Body of pancreas (tissue), 4 donors: ENCODE measurements around the gene C10orf143. TPM values are rescaled to one million over a fixed set of nuclear protein-coding genes. Genes with fewer than 3 reads are reported as not detected.

Experiments
- ATAC-seq: fragments of 150-250 bp; one replicate; pipeline ENCODE4 v1.9.1; 2016
- DNase-seq, 4 donors: peaks; one replicate each; pipeline ENCODE4 v3.0.0-alpha.2; 2019
- H3K27ac ChIP-seq, 4 donors: fragments of 200-600 bp; sonication (generic); 1 replicate in 3 of 4; 2 replicates in 1 of 4; pipeline versions ENCODE4 v1.5.1 to v1.6.1; 2016 to 2019; ENCODE audit warnings: mild to moderate bottlenecking in 1 of 4, mixed read lengths in 1 of 4, moderate library complexity in 1 of 4
- H3K27me3 ChIP-seq, 2 donors: fragments of 200-600 bp; sonication (generic); one replicate each; pipeline ENCODE4 v1.6.0; 2016; ENCODE audit warnings: mild to moderate bottlenecking in 1 of 2
- H3K36me3 ChIP-seq, 2 donors: fragments of 200-600 bp; sonication (generic); replicated peaks in 1 of 2; 2 replicates each; pipeline ENCODE4 v1.5.1; 2016; ENCODE audit warnings: low read depth in 2 of 2; ENCODE audit not compliant: insufficient read depth in 1 of 2
- H3K4me1 ChIP-seq: fragments of 200-600 bp; sonication (generic); one replicate; pipeline ENCODE4 v1.6.0; 2016
- H3K4me3 ChIP-seq, 2 donors: fragments of 200-600 bp; sonication (generic); 1 replicate in 1 of 2; 2 replicates in 1 of 2; pipeline ENCODE4 v1.5.1; 2016 to 2019
- H3K9me3 ChIP-seq, 3 donors: fragments of 200-600 bp; sonication (generic); 1 replicate in 2 of 3; 2 replicates in 1 of 3; pipeline ENCODE4 v1.5.1; 2016
- POLR2A ChIP-seq, 3 donors: fragments of 450-650 bp; IDR thresholded peaks; one replicate each; pipeline ENCODE4 v1.6.1; 2016; ENCODE audit warnings: antibody characterized with exemption in 3 of 3, mild to moderate bottlenecking in 2 of 3
- WGBS, 2 donors: methylation state at CpG; one replicate each; pipeline ENCODE4 v1.1.5; 2017; 5-methylcytosine and 5-hydroxymethylcytosine counted together
- intact Hi-C: fragments of 100-400 bp; cut with DNase I; formaldehyde crosslinking; loops from one replicate; pipeline ENCODE4 v1.15.1; 2023
- total RNA-seq, 2 donors: library from RNA; depleted of rRNA; stranded (reverse); fragments of >200 nt; gene quantifications; one replicate each; pipeline ENCODE4 v1.1.0, GENCODE V29; 2016
- TF ChIP-seq, protein P1 (sequence below), 7 experiments: fragments of 450-650 bp in 4 of 7; fragments of 200-600 bp in 3 of 7; sonication (generic) in 3 of 7; IDR thresholded peaks; one replicate each; pipeline ENCODE4 v1.5.1; 2016 to 2019; ENCODE audit warnings: antibody characterized with exemption in 7 of 7

The C10orf143 gene
- total RNA-seq, 2 donors from 2014 or later = 1.3 to 3.3 TPM

GRCh38 chr10:130049244-130049643 lies 61.4 kb downstream of the C10orf143 start:
- no peak overlapping the region for H3K4me3 ChIP-seq
- no peak for DNase-seq
- H3K27ac ChIP-seq = no peak overlapping the region
- no peaks in the 10 kb centered on the region for H3K9me3 ChIP-seq
- intact Hi-C loops = no loop called here
- H3K4me1 ChIP-seq = no peaks in the 10 kb centered on the region
- H3K36me3 ChIP-seq = no peaks in the 10 kb centered on the region
- H3K27me3 ChIP-seq = no peaks in the 10 kb centered on the region
- TF ChIP-seq POLR2A (IDR thresholded peaks at IDR 0.05) = no peak
- TF ChIP-seq, protein P1, sequence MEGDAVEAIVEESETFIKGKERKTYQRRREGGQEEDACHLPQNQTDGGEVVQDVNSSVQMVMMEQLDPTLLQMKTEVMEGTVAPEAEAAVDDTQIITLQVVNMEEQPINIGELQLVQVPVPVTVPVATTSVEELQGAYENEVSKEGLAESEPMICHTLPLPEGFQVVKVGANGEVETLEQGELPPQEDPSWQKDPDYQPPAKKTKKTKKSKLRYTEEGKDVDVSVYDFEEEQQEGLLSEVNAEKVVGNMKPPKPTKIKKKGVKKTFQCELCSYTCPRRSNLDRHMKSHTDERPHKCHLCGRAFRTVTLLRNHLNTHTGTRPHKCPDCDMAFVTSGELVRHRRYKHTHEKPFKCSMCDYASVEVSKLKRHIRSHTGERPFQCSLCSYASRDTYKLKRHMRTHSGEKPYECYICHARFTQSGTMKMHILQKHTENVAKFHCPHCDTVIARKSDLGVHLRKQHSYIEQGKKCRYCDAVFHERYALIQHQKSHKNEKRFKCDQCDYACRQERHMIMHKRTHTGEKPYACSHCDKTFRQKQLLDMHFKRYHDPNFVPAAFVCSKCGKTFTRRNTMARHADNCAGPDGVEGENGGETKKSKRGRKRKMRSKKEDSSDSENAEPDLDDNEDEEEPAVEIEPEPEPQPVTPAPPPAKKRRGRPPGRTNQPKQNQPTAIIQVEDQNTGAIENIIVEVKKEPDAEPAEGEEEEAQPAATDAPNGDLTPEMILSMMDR (IDR thresholded peaks at IDR 0.05) = no peak
- 62 to 81% methylated on average over 9 to 12 of the region's 12 CpGs for WGBS, 2 donors
- no peak for ATAC-seq

GRCh38 chr10:130048081-130048480 lies 62.5 kb downstream of the C10orf143 start:
- Histone ChIP-seq H3K27ac (no peak overlapping the region), H3K4me3 (no peak overlapping the region), H3K36me3 (no peaks in the 10 kb centered on the region), H3K9me3 (no peaks in the 10 kb centered on the region), H3K27me3 (no peaks in the 10 kb centered on the region), H3K4me1 (no peaks in the 10 kb centered on the region)
- intact Hi-C loops = no loop called here
- TF ChIP-seq, protein P1 (IDR thresholded peaks at IDR 0.05) = no peak
- no peak for TF ChIP-seq POLR2A (IDR thresholded peaks at IDR 0.05)
- DNase-seq (no peak), ATAC-seq (no peak)
- WGBS, 2 donors = 20 to 42% methylated on average over 1 to 2 of the region's 3 CpGs

- Histone ChIP-seq H3K27ac (no peak overlapping the region), H3K4me3 (no peak overlapping the region), H3K27me3 (no peaks in the 10 kb centered on the region), H3K36me3 (no peaks in the 10 kb centered on the region), H3K9me3 (no peaks in the 10 kb centered on the region), H3K4me1 (no peaks in the 10 kb centered on the region)
- 65 to 79% methylated on average over 10 of the region's 10 CpGs for WGBS, 2 donors
- ATAC-seq = no peak
- intact Hi-C loops = no loop called here
- no peak for DNase-seq
- TF ChIP-seq POLR2A (IDR thresholded peaks at IDR 0.05) = no peak
- TF ChIP-seq, protein P1 (IDR thresholded peaks at IDR 0.05) = no peak
Observed at GRCh38 chr10:130047336-130047735, 63.3 kb downstream of the C10orf143 start.

GRCh38 chr10:130046591-130046990 lies 64.0 kb downstream of the C10orf143 start:
- H3K36me3 ChIP-seq = no peaks in the 10 kb centered on the region

More at GRCh38 chr10:130046591-130046990, 64.0 kb downstream of the C10orf143 start:
- intact Hi-C loops = no loop called here
- Histone ChIP-seq H3K27me3 (no peaks in the 10 kb centered on the region), H3K4me1 (no peaks in the 10 kb centered on the region), H3K27ac (no peak overlapping the region), H3K4me3 (no peak overlapping the region), H3K9me3 (no peaks in the 10 kb centered on the region)
- TF ChIP-seq, protein P1 (IDR thresholded peaks at IDR 0.05) = no peak
- no peak for TF ChIP-seq POLR2A (IDR thresholded peaks at IDR 0.05)
- WGBS, 2 donors = 68 to 69% methylated on average over 17 to 21 of the region's 22 CpGs
- ATAC-seq = no peak
- DNase-seq = no peak
